G401 (cell line): ENCODE results near the gene SMURF1. TPM values are rescaled to one million over a fixed set of nuclear protein-coding genes. Genes with fewer than 3 reads are reported as not detected.

Source experiments
- DNase-seq: peaks from one replicate; pipeline ENCODE4 v3.0.0-alpha.2; 2015; ENCODE audit warnings: low spot score
- in situ Hi-C: cut with HindIII; loops from 2 replicates; pipeline ENCODE4 v1.10.0; 2016; ENCODE audit warnings: low sequenced_read_pairs, mixed read lengths
- total RNA-seq: library from RNA; depleted of rRNA; stranded (reverse); fragments of >200 nt; shearing (Covaris generic); gene quantifications from 2 replicates; pipeline ENCODE4 v1.2.3, GENCODE V29; 2014

The SMURF1 gene
- total RNA-seq, 1 experiment from 2014 or later, result 23.0 TPM

- DNase-seq, result peak; percentile 85
- in situ Hi-C loops, result no loop called here
These were observed 984 bp downstream of the SMURF1 start for GRCh38 chr7:99142727-99143520.

- peak; percentile 63 for DNase-seq
- in situ Hi-C loops, result no loop called here
These were observed 1.8 kb downstream of the SMURF1 start for GRCh38 chr7:99141841-99142726.

GRCh38 chr7:99141334-99141733, 2.6 kb downstream of the SMURF1 start:
- DNase-seq, result no peak
- in situ Hi-C loops, result no loop called here

- in situ Hi-C loops, result no loop called here
- DNase-seq, result no peak
These were observed 3.1 kb downstream of the SMURF1 start for GRCh38 chr7:99140813-99141212.

- no peak for DNase-seq
- in situ Hi-C loops, result no loop called here
These were observed 4.9 kb downstream of the SMURF1 start for GRCh38 chr7:99139036-99139435.

- DNase-seq, result peak; percentile 18
- in situ Hi-C loops, result no loop called here
These were observed 6.3 kb downstream of the SMURF1 start for GRCh38 chr7:99137411-99138180.

- in situ Hi-C loops, result no loop called here
- no peak for DNase-seq
These were observed 8.0 kb downstream of the SMURF1 start for GRCh38 chr7:99135938-99136337.

- DNase-seq, result no peak
- in situ Hi-C loops, result no loop called here
These were observed 9.9 kb downstream of the SMURF1 start for GRCh38 chr7:99133766-99134564.

- in situ Hi-C loops, result no loop called here
- DNase-seq, result no peak
These were observed 11.2 kb downstream of the SMURF1 start for GRCh38 chr7:99132595-99133321.

- no peak for DNase-seq
- in situ Hi-C loops, result no loop called here
These were observed 12.6 kb downstream of the SMURF1 start for GRCh38 chr7:99131290-99131689.

GRCh38 chr7:99129536-99129935, 14.4 kb downstream of the SMURF1 start:
- DNase-seq, result no peak
- in situ Hi-C loops, result no loop called here

- DNase-seq, result no peak
- in situ Hi-C loops, result no loop called here
These were observed 14.9 kb downstream of the SMURF1 start for GRCh38 chr7:99129001-99129400.

GRCh38 chr7:99128076-99128950, 15.6 kb downstream of the SMURF1 start:
- DNase-seq, result no peak
- in situ Hi-C loops, result no loop called here

GRCh38 chr7:99127636-99128035, 16.3 kb downstream of the SMURF1 start:
- DNase-seq, result no peak
- in situ Hi-C loops, result no loop called here

- in situ Hi-C loops, result no loop called here
- no peak for DNase-seq
These were observed 16.9 kb downstream of the SMURF1 start for GRCh38 chr7:99126921-99127553.

GRCh38 chr7:99125505-99125865, 18.4 kb downstream of the SMURF1 start:
- DNase-seq, result no peak
- in situ Hi-C loops, result no loop called here
